DMS 273 (cell line): ENCODE results near the gene ADAMTS7.
"Not testable (repeated sequence)": the region's sequence is repeated elsewhere in the genome, so short reads cannot be mapped to it uniquely, and the experiment has no call there.

Source experiments
- DNase-seq: peaks from one replicate; lab custom pipeline; 2025; ENCODE audit not compliant: unreplicated experiment; lab: John Stamatoyannopoulos, UW

ADAMTS7 gene

GRCh38 chr15:78781381-78781780 is 29.9 kb downstream of the ADAMTS7 start:
- not testable (repeated sequence) for DNase-seq

DNA sequence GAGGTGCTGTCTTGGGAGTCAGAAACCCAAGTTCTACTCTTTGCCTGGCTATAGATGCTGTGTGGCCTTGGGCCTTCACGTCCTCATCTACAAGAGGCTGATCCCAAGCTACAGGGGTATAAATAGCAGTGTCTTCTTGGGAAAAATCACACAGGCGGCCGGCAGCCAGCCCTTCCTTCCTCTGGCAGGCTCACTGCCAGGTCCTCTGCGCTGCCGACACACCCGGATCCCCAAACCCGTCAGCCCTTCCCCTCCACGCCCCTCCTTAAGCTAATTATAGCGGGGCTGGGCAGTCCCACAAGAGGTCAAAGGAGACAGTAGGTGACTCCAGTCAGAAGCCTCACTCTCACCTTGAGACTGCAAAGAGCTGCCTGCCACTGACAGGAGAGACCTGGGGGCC is 31.3 kb downstream of the ADAMTS7 start:
- DNase-seq: not testable (repeated sequence)

- not testable (repeated sequence) for DNase-seq
Measured at GRCh38 chr15:78779176-78779785, 32.0 kb downstream of the ADAMTS7 start.

GRCh38 chr15:78778422-78778821 is 32.8 kb downstream of the ADAMTS7 start:
- no peak for DNase-seq

- peak; percentile 92 for DNase-seq
Measured at GRCh38 chr15:78777953-78778345, 33.3 kb downstream of the ADAMTS7 start.

- peak; percentile 45 for DNase-seq
Measured at GRCh38 chr15:78777290-78777952, 33.8 kb downstream of the ADAMTS7 start.

GRCh38 chr15:78776046-78776925 is 35.0 kb downstream of the ADAMTS7 start:
- not testable (repeated sequence) for DNase-seq

- DNase-seq: no peak
Measured at GRCh38 chr15:78775472-78775871, 35.8 kb downstream of the ADAMTS7 start.

- DNase-seq: not testable (repeated sequence)
Measured at GRCh38 chr15:78774451-78774990, 36.7 kb downstream of the ADAMTS7 start.

DNA sequence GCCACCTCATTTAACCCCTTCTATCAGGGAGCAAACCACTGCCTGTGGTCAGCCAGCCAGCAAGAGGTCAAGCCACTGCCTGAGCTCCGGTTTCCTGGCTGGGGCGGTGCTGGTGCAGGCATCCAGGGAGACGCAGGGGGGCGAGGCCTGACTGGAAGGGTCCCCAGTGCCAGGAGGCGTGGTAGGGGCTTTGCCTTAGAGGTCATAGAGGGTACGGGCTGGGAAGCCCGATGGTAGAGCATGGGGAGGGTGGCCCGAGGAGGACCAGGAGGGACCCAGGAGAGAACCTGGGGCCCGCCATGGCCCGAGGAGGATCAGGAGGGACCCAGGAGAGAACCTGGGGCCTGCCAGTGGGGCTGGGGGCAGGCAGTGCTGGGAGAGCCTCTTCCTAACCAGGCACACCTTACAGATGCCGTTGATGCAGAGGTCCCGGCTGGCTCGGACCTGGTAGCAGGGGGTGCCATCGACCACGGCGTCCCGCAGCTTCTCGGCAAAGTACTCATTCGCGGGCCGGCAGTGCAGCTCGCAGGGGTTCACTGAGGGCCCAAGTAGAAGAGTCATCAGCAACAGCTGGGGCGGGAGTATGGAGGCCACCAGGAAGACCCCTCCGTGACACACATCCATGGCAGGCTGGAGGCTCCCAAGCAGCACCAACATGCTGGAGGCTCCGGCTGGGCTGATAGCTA is 37.4 kb downstream of the ADAMTS7 start:
- not testable (repeated sequence) for DNase-seq

- DNase-seq: no peak
Measured at GRCh38 chr15:78772738-78773137, 38.5 kb downstream of the ADAMTS7 start.

- not testable (repeated sequence) for DNase-seq
Measured at GRCh38 chr15:78771436-78772000, 39.7 kb downstream of the ADAMTS7 start.

DNA sequence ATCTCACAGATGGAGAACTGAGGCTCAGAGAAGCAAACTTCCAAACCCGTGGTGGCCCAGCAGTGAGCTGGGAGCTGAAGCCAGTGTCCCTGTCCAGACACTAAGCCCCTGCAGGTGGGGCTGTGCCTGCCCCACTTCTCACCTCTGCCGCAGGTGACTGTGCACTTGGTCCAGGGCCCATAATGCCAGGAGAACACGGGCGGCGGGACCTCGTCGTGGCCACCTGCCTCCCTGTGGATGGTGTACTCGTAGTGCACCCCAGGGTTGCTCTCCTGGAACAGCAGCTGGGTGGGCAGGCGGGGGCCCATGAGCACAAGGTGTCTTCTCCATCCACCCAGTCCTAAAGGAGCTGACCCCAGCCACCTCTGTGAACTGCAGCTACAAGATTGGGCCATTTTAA is 40.2 kb downstream of the ADAMTS7 start:
- not testable (repeated sequence) for DNase-seq

DNA sequence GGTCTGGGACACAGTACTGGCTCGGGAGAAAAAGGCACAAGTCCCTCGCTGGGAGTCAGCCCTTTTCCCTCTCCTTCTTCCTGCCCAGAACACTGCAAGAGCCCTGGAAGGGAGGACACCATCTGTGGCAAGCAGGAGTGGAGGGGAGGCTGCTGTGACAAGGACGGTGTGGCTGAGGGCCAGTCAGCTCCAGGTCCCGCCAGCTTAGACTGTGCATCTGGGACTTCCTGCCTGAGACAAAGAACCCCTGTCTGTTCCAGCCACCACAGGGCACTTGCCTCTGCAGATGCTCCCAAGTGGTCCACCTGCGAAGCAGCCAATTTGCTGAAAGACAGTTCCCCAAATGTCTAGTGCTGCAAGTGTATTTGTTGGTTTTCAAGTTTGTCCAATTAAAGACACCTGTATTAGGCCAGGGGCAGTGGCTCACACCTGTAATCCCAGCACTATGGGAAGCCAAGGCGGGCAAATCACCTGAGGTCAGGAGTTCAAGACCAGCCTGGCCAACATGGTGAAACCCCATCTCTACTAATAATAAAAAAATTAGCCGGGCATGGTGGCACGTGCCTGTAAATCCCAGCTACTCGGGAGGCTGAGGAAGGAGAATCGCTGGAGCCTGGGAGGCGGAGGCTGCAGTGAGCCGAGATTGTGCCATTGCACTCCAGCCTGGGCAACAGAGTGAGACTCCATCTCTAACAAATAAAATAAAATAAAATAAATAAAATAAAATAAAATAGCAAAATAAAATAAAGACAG is 41.6 kb downstream of the ADAMTS7 start:
- peak; percentile 14 for DNase-seq

DNA sequence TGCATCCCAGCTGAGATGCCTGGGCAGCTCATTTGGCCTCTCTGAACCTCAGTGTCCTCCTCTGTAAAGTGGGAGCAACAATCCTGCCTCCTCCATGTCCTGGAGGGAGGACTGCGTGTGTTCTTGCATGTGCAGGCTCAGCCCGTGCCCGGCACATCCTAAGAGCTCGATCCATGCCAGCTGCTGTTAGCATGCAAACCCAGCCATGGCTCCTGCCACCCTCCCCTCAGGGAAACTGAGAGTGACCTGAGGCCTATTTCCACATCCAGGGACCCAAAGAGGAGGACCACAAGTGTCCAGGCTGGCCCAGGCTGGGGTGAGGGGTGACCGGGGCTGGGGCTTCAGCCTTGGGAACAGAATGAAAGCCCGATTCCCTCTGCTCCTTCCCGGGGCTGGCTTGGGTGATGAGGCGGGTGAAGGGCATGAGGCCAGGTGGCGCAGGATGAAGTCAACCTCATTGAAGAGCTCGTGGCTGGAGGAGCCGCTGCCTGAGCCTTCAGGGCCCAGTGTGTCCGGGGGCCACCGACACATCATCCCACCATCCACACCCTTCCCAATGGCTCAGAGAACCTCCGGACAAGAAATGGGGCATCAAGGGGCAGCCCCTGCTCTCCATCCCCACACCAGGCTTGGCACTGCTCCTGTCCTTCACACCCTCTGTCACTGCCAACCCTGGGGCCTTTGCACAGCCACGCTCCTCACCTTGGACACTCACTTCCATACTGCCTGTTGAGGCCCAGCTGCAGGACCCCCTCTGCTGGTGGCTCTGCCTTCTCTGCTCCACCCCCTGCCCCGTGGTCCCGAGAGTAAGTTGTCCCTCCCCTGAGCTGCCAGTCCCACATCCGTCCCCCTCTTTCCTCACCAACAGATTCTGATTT is 42.5 kb downstream of the ADAMTS7 start:
- peak; percentile 28 for DNase-seq

- no peak for DNase-seq
Measured at GRCh38 chr15:78768096-78768495, 43.2 kb downstream of the ADAMTS7 start.

GRCh38 chr15:78767331-78767951 is 43.8 kb downstream of the ADAMTS7 start:
- DNase-seq: peak; percentile 33

DNA sequence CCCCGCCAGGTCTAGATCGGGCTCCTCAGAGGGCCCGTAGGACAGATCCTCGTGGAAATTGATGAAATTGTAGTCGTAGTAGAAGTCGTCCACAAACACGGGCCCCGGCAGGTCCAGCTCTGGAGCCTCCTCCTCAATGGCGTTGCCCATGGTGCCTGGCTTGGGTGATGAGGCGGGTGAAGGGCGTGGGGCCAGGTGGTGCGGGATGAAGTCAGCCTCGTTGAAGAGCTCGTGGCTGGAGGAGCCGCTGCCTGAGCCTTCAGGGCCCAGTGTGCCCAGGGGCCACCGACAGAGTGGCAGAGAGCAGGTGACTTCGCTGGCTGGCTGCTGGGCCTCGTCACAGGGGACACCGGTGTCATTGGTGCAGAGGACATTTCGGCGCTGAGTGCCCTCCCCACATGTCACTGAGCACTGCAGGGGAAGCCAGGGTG is 44.6 kb downstream of the ADAMTS7 start:
- not testable (repeated sequence) for DNase-seq
